Immature natural killer cell (primary cell): ENCODE results near the gene ADH6. TPM values are rescaled to one million over a fixed set of nuclear protein-coding genes. Genes with fewer than 3 reads are reported as not detected.
"Not testable (repeated sequence)": the region's sequence is repeated elsewhere in the genome, so short reads cannot be mapped to it uniquely, and the experiment has no call there.

Experiments
- DNase-seq, 3 donors: peaks; one replicate each; pipeline ENCODE4 v3.0.0; 2022; ENCODE audit warnings: mixed read lengths in 1 of 3
- H3K27ac Mint-ChIP-seq, 6 donors: one replicate each; pipeline ENCODE4 v1.8.0; 2020; ENCODE audit warnings: mixed read lengths in 6 of 6, mild to moderate bottlenecking in 5 of 6, inconsistent platforms in 4 of 6, moderate library complexity in 3 of 6
- H3K27me3 Mint-ChIP-seq, 3 donors: one replicate each; pipeline ENCODE4 v1.8.0; 2020 to 2021; ENCODE audit warnings: low read depth in 3 of 3, mild to moderate bottlenecking in 3 of 3, mixed read lengths in 3 of 3, moderate library complexity in 3 of 3, inconsistent platforms in 1 of 3
- H3K36me3 Mint-ChIP-seq, 3 donors: one replicate each; pipeline ENCODE4 v1.8.0; 2020; ENCODE audit warnings: mixed read lengths in 3 of 3, inconsistent platforms in 2 of 3, mild to moderate bottlenecking in 2 of 3
- H3K4me1 Mint-ChIP-seq, 2 donors: one replicate each; pipeline ENCODE4 v1.8.0; 2020; ENCODE audit warnings: inconsistent platforms in 2 of 2, mild to moderate bottlenecking in 2 of 2, mixed read lengths in 2 of 2, moderate library complexity in 1 of 2
- H3K4me3 Mint-ChIP-seq, 5 donors: one replicate each; pipeline ENCODE4 v1.8.0; 2020; ENCODE audit warnings: mild to moderate bottlenecking in 5 of 5, mixed read lengths in 5 of 5, inconsistent platforms in 3 of 5, moderate library complexity in 3 of 5
- H3K9me3 Mint-ChIP-seq, 6 donors: one replicate each; pipeline ENCODE4 v1.8.0; 2020; ENCODE audit warnings: mild to moderate bottlenecking in 6 of 6, mixed read lengths in 6 of 6, inconsistent platforms in 4 of 6, moderate library complexity in 3 of 6
- polyA plus RNA-seq, 3 donors: library from polyadenylated mRNA; unstranded; fragments of 300-500 nt; fragmentation: Illumina TruSeq; gene quantifications; one replicate each; pipeline ENCODE4 v1.2.3, GENCODE V29; 2021

The ADH6 gene
- polyA plus RNA-seq, 3 donors from 2014 or later = not detected

DNA sequence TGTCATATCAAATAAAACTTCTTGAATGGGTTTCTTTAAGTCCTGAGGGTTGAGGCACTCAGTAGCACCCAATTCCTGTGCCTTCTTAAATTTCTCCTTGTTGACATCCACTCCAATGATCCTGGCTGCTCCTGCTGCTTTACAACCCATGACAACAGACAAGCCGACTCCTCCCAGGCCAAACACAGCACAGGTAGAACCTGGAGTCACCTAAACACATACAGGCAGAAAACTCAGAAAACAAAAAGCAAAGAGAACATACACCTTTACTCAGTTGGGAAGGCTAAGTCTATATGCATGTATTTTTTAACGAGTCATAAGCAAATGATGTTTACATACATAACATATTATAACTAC is 10.3 kb downstream of the ADH6 start:
- peaks cover 0 to 2% (median 0%) of the 10 kb centered on the region in 6 donors for H3K9me3 Mint-ChIP-seq
- H3K27me3 Mint-ChIP-seq = peaks cover 0 to 6% (median 0%) of the 10 kb centered on the region in 3 donors
- no peak overlapping the region for H3K27ac Mint-ChIP-seq
- peaks cover 0 to 3% (median under 1%) of the 10 kb centered on the region in 3 donors for H3K36me3 Mint-ChIP-seq
- no peaks in the 10 kb centered on the region for H3K4me1 Mint-ChIP-seq
- DNase-seq = no peak
- no peak overlapping the region for H3K4me3 Mint-ChIP-seq

DNA sequence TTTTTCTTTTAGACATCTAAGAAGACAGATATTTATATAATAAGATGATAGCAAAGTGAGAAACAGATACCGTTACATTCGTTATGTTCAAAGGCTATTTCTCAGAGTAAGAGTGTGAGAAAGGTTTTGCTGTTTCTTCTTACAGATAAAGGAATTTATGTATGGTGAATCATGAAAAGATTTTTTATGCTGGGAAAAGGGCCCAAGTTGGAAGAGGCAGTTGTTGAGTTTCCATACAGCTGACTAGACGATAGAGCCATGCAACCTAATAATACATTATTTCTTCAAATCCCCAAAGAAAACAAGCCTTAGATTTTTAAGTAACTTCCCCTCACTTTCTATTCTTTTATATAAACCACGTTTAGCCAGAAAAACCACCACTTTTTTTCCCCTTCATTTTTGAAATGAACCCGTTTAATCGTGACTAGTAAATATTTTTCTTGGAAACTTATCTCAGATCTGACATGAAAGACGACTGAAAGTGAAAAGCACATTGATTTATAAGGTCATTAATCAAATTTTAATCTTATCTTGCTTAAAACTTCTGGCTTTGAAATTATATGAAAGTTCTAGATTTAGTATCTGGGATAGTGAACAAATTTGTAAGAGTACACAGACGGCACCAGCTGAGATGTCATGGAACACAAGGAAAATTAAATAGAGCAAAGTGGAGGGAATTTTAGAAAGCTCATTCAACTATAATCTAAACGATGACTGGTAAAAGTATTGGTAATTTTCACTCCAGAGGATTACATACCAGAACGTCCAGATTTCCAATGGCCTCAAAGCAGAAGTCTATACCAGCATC is 10.9 kb downstream of the ADH6 start:
- Mint-ChIP-seq H3K4me1 (no peaks in the 10 kb centered on the region), H3K4me3 (no peak overlapping the region), H3K27me3 (peaks cover 0 to 6% (median 0%) of the 10 kb centered on the region in 3 donors), H3K27ac (no peak overlapping the region), H3K36me3 (peaks cover 0 to 3% (median 0%) of the 10 kb centered on the region in 3 donors), H3K9me3 (peaks cover 0 to 2% (median 0%) of the 10 kb centered on the region in 6 donors)
- DNase-seq = no peak

DNA sequence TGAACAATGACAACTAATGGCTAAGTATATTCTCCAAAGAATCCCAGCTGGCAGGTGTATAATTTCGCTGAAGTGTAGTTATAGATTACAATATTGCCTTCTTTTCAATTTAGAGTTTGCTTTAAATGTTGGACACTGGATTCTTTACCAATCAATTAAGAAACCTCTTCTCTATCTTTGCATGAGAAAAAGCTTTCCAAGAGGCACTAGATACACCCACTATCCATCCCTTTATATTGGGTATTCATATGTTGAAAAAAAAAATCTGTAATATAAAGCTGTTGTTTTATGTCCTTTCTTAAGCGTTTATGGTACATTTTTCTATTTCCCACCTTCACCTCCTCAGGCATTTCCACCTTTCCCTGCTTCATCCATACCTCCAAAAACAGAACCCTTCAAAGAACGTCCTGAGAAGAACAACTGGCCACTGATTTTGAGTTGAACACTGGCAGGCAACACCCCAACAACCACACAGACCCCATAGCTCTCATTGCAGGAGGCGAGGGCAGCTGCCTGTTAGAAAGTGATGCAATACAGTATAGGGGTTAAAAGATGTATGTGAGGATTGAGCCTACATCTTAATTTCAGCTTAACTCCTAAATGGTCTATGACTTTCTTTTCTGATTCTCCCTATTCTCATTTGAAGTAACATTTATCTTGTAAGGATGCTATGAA is 11.8 kb downstream of the ADH6 start:
- DNase-seq = no peak
- Mint-ChIP-seq H3K4me3 (no peak overlapping the region), H3K9me3 (peaks cover 0 to 2% (median 0%) of the 10 kb centered on the region in 6 donors), H3K27ac (no peak overlapping the region), H3K36me3 (peaks cover 0 to 3% (median 0%) of the 10 kb centered on the region in 3 donors), H3K27me3 (peaks cover 0 to 6% (median 0%) of the 10 kb centered on the region in 3 donors), H3K4me1 (no peaks in the 10 kb centered on the region)

DNA sequence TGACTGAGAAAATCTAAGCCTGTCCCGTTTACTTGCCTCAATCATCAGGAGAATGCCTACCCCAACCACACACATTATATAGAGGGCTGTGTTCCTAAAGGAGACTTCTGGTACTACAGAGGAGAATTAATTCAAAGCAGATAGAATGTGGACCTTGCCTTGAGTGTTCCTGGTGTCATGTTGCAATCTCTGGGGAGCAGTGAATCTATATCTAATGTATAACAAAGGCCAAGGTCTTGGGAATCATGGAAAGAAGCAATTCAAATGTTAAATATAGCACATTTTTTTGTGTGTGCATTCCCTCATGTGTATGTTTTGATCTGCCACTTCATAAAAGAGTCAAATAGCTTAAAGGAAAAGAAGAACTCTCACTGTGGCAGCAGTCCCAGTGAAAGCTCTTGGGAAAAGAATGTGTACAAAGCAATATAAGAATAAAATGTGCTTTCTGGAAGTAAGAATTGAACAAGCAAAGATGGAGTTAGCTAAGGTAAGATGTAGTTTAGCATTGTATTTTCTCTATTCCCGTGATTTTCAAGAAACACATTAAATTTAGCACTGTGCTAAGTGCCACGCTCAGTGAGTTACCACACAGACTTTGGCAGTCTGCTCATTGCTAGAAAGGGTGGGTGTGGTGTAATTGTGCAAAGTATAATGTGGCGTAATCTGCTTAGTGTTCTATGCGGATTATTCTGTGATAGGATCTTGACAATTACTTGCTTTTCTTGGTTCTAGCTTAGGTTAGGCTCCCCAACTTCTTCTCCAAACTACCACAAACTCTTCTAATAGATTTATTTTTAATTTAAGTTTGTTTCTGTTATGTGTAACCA is 13.7 kb downstream of the ADH6 start:
- peaks cover 0 to 6% (median 0%) of the 10 kb centered on the region in 3 donors for H3K27me3 Mint-ChIP-seq
- no peaks in the 10 kb centered on the region for H3K4me1 Mint-ChIP-seq
- H3K36me3 Mint-ChIP-seq = no peaks in the 10 kb centered on the region
- no peak overlapping the region for H3K4me3 Mint-ChIP-seq
- no peak overlapping the region for H3K27ac Mint-ChIP-seq
- no peak for DNase-seq
- H3K9me3 Mint-ChIP-seq = peaks cover 0 to 3% (median 0%) of the 10 kb centered on the region in 6 donors

DNA sequence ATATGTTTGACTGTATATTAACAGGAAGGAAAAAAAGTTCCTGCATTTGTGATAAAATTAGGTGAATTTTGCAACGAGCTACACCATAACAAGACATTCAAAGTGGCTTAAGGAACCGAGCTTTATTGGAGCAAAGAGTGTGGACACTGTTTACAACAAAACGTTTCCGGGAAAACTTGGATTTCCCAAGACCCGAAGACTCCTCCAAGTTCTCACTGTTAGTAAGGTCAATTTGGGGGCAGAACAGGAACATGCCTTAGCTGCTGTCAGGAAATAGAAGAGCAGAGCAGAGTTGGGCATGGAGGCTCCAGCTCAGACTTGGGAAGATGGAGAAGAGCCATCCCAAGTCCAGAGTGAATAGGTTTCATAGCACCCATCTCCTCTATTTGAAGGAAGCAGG is 16.5 kb downstream of the ADH6 start:
- Mint-ChIP-seq H3K36me3 (no peaks in the 10 kb centered on the region), H3K4me3 (no peak overlapping the region), H3K27ac (no peak overlapping the region), H3K27me3 (peaks cover 0 to 4% (median 0%) of the 10 kb centered on the region in 3 donors), H3K9me3 (peaks cover 0 to 2% (median 0%) of the 10 kb centered on the region in 6 donors), H3K4me1 (no peaks in the 10 kb centered on the region)
- DNase-seq = no peak

DNA sequence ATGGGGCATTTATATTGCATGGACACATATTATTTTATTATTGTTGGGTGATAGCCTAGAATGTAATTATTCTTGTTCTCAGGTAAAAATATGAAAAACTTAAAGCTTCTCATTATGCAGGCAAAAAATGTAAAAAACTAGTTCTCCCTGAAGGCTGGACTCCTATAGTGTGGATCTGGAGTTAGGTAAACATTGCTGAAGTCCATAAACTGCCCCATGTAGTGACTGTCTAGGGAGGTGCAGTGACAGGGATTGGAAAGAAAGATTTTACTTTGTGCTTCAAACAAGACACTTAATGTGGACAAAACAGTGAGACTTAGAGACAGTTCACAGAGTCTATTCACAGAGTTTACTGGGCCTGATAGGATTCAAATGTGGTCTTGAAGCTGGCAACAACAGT is 17.0 kb downstream of the ADH6 start:
- Mint-ChIP-seq H3K4me1 (no peaks in the 10 kb centered on the region), H3K36me3 (no peaks in the 10 kb centered on the region), H3K9me3 (peaks cover 0 to 3% (median 0%) of the 10 kb centered on the region in 6 donors), H3K4me3 (no peak overlapping the region), H3K27ac (no peak overlapping the region), H3K27me3 (no peaks in the 10 kb centered on the region)
- DNase-seq = no peak

DNA sequence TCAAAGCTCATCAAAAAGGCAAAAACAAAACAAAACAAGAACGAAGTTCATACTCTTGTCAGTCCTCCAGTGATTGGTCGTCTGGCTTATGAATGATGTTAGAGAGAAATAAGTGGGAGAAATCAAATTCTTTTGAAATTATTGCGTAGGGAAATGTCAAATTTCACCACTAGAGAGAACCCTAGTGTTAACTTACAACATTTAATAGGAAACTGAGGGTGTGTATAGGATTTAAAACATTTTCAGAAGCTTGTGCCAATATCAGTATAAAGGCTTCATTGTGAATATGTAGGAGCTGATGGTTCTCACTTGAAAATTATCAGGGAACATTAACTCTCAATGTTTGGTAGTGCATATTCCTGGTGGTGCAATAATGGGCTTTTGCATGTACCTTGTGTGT is 17.4 kb downstream of the ADH6 start:
- no peak overlapping the region for H3K4me3 Mint-ChIP-seq

DNA sequence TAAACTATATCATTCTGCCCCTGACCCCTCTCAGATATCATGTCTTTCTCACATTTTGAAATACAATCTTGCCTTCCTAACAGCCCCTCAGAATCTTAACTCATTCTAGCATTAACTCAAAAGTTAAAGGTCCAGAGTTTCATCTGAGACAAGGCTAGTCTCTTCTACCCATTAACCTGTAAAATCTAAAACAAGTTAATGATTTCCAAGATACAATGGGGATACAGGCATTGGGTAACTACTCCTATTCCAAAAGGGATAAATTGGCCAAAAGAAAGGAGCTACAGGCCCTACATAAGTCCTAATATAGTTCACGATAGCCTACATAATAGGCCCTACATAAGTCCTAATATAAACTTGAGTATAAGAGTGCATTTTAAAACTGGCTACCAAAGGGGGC is 18.9 kb downstream of the ADH6 start:
- Mint-ChIP-seq H3K4me3 (no peak overlapping the region), H3K27ac (no peak overlapping the region), H3K36me3 (no peaks in the 10 kb centered on the region), H3K9me3 (peaks cover 0 to 3% (median 0%) of the 10 kb centered on the region in 6 donors), H3K4me1 (no peaks in the 10 kb centered on the region), H3K27me3 (no peaks in the 10 kb centered on the region)
- DNase-seq = no peak

More for the DNA sequence above, 17.4 kb downstream of the ADH6 start:
- no peak for DNase-seq
- H3K27ac Mint-ChIP-seq = no peak overlapping the region
- H3K9me3 Mint-ChIP-seq = peaks cover 0 to 3% (median 0%) of the 10 kb centered on the region in 6 donors
- no peaks in the 10 kb centered on the region for H3K36me3 Mint-ChIP-seq
- H3K4me1 Mint-ChIP-seq = no peaks in the 10 kb centered on the region
- H3K27me3 Mint-ChIP-seq = no peaks in the 10 kb centered on the region

DNA sequence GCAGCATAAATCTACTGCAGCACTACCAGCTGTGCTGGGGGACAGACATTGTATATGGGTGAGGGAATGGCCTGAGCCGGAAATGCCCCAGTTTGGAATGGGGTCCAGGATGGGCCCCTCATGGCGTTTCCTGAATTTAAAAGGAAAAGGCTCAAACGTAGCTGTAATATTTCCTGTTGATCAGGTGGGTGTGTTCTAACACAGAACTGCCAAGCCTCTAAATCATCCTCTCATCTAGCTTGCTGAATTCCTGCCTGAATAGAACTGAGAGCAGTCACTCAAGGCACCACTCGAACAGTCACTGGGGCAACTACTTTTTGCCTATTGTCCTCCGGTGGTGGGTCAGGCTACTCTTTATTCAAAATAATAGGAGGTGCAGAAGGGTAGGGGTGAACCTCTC is 28.7 kb downstream of the ADH6 start:
- Mint-ChIP-seq H3K4me3 (no peak overlapping the region), H3K4me1 (no peaks in the 10 kb centered on the region), H3K27me3 (peaks cover 0 to 2% (median 0%) of the 10 kb centered on the region in 3 donors), H3K27ac (no peak overlapping the region), H3K9me3 (peaks cover 0 to 49% (median 13%) of the 10 kb centered on the region in 6 donors), H3K36me3 (peaks cover 0 to 9% (median 9%) of the 10 kb centered on the region in 3 donors)
- no peak for DNase-seq

DNA sequence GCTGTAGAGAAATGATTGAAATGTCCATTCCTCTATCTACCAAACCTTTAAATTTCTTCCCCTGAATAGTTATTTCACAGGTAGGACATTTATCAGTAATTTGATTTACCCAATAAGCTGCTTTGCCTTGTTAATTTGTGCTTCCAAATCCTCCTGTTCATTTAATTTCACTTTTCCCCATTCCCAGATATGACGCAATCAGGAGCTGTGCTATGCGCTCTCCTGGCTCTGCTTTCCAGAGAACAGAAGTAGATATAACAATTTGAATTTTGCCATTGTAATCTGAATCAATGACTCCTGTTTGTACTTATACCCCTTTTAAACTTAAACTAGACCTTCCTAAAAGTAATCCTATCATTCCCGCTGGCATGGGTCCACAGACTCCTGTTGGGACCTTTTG is 29.1 kb downstream of the ADH6 start:
- not testable (repeated sequence) for H3K36me3 Mint-ChIP-seq, H3K4me1 Mint-ChIP-seq, H3K27me3 Mint-ChIP-seq, H3K27ac Mint-ChIP-seq, DNase-seq, H3K4me3 Mint-ChIP-seq
- H3K9me3 Mint-ChIP-seq = peaks cover 2 to 53% (median 14%) of the 10 kb centered on the region in 6 donors

DNA sequence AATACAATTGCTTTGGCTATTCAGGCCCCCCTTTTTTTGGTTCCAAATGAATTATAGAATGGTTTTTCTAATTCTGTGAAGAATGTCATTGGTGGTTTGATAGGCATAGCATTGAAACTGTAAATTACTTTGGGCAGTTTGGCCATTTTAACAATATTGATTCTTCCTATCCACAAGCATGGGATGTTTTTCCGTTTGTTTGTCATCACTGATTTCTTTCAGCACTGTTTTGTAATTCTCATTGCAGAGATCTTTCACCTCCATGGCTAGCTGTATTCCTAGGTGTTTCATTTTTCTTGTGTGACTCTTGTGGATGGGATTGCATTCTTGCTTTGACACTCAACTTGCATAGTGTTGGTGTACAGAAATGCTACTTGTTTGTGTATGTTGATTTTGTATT is 33.0 kb downstream of the ADH6 start:
- Mint-ChIP-seq H3K4me1 (no peaks in the 10 kb centered on the region), H3K36me3 (peaks cover 0 to 9% (median 6%) of the 10 kb centered on the region in 3 donors), H3K4me3 (no peak overlapping the region), H3K27ac (no peak overlapping the region), H3K9me3 (peaks cover 3 to 43% (median 14%) of the 10 kb centered on the region in 6 donors), H3K27me3 (peaks cover 2 to 4% (median 2%) of the 10 kb centered on the region in 3 donors)
- no peak for DNase-seq

DNA sequence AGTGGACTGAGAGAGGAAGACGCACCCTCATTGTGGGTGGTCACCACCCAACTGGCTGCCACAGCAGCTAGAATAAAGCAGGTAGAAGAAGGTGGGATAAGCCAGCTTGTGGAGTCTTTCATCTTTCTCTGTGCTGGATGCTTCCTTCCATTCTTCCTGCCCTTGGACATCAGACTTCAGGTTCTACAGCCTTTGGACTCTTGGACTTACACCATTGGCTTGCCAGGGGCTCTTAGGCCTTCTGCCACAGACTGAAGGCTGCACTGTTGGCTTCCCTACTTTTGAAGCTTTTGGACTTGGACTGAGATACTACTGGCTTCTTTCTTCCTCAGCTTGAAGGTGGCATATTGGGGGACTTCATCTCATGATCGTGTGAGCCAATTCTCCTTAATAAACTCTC is 33.5 kb downstream of the ADH6 start:
- Mint-ChIP-seq H3K4me3 (no peak overlapping the region), H3K9me3 (peaks cover 3 to 40% (median 14%) of the 10 kb centered on the region in 6 donors), H3K4me1 (no peaks in the 10 kb centered on the region), H3K36me3 (peaks cover 0 to 9% (median 7%) of the 10 kb centered on the region in 3 donors), H3K27ac (no peak overlapping the region), H3K27me3 (peaks cover 2 to 4% (median 2%) of the 10 kb centered on the region in 3 donors)
- DNase-seq = no peak

DNA sequence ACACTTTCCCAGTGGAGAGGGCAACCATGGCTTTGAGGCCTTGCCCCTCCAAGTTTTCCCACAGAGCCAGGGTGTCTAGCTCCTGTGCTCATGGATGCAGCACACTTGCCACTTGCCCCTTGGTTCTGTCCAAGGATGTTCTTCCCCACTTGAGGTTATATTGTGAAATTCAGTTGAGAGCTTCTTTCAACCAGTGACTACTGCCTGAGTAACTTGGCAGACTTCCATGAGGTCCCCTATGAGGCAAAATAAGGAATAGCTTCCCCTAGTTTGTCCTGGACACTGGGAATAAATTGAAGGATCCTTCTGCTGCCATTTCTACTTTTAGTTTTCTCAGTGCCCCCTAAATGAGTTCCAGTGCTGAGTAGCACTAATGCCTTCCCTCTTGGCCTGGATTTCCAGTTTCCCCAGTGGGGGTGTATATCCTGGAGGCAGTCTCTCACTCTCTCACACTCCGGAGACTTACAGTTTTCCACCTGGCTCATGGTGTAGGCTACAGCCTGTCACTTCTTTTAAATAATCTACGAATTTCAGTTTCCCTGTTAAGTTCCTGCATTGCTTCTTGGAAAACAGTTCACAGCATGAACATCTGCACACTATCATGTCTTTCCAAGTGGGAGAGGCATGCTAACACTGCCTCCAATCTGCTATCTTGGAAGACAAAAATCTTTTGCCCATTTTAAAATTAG is 38.5 kb downstream of the ADH6 start:
- Mint-ChIP-seq H3K27ac (no peak overlapping the region), H3K4me3 (no peak overlapping the region), H3K9me3 (peaks cover 9 to 27% (median 14%) of the 10 kb centered on the region in 6 donors), H3K36me3 (peaks cover 8 to 23% (median 10%) of the 10 kb centered on the region in 3 donors), H3K4me1 (no peaks in the 10 kb centered on the region), H3K27me3 (peaks cover 2 to 6% (median 2%) of the 10 kb centered on the region in 3 donors)
- no peak for DNase-seq
